ENCODE measurements around the gene GALNT1.

Gene GALNT1

GRCh38 chr18:35695803-35696202 lies 114.3 kb downstream of the GALNT1 start:
- H3K4me3 ChIP-seq (ENCODE audit: low read depth, low read length), result no peak overlapping the region
- TF ChIP-seq, protein P1, sequence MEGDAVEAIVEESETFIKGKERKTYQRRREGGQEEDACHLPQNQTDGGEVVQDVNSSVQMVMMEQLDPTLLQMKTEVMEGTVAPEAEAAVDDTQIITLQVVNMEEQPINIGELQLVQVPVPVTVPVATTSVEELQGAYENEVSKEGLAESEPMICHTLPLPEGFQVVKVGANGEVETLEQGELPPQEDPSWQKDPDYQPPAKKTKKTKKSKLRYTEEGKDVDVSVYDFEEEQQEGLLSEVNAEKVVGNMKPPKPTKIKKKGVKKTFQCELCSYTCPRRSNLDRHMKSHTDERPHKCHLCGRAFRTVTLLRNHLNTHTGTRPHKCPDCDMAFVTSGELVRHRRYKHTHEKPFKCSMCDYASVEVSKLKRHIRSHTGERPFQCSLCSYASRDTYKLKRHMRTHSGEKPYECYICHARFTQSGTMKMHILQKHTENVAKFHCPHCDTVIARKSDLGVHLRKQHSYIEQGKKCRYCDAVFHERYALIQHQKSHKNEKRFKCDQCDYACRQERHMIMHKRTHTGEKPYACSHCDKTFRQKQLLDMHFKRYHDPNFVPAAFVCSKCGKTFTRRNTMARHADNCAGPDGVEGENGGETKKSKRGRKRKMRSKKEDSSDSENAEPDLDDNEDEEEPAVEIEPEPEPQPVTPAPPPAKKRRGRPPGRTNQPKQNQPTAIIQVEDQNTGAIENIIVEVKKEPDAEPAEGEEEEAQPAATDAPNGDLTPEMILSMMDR (IDR thresholded peaks at IDR 0.05; ENCODE audit: low read depth, low read length), result no peak

DNA sequence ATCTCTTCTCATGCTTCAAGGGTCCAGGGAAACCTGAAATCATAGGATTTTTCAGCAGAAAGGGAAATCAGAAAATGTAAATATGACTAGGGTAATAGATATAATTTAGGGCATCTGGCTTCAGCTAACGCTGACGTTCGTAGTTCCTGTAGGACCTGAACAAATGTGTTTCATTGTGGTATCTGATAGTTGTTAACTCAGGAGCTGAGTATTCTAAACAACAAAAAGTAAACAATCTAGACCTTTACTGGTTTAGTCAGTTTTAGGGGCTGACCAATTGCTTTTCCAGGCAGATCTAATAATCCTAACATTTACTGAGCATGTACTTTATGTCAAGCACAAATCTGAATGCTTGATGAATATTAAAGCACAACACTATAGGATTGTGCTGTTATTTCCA lies 114.8 kb downstream of the GALNT1 start:
- H3K4me3 ChIP-seq (ENCODE audit: low read depth, low read length), result no peak overlapping the region
- TF ChIP-seq, protein P1 (IDR thresholded peaks at IDR 0.05; ENCODE audit: low read depth, low read length), result no peak

- H3K4me3 ChIP-seq (ENCODE audit: low read depth, low read length), result no peak overlapping the region
- TF ChIP-seq, protein P1 (IDR thresholded peaks at IDR 0.05; ENCODE audit: low read depth, low read length), result no peak
Observed at GRCh38 chr18:35697869-35698268, 116.3 kb downstream of the GALNT1 start.

- TF ChIP-seq, protein P1 (IDR thresholded peaks at IDR 0.05; ENCODE audit: low read depth, low read length), result no peak
- H3K4me3 ChIP-seq (ENCODE audit: low read depth, low read length), result no peak overlapping the region
Observed at GRCh38 chr18:35703043-35703688, 121.6 kb downstream of the GALNT1 start.

GRCh38 chr18:35705988-35706387 lies 124.4 kb downstream of the GALNT1 start:
- TF ChIP-seq, protein P1 (IDR thresholded peaks at IDR 0.05; ENCODE audit: low read depth, low read length), result no peak
- no peak overlapping the region for H3K4me3 ChIP-seq (ENCODE audit: low read depth, low read length)

DNA sequence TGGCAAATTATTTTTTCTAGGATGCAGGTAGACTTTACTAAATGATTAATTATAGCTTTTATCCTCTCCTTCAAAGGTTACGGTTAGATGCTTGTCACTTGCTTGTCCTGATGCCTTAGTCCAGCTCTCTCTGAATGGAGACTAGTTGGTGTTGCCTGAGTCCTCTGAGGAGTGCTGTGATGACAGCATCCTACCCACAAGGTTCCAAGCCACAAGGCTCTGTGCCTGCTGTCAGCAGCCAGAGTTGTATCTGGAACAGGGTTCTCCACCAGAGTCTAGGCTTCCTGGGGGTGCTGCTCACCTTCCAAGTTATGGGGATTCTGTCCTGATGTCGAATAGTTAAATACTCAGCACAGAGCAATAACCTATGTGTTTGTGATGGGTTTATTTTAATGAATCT lies 125.7 kb downstream of the GALNT1 start:
- TF ChIP-seq, protein P1 (IDR thresholded peaks at IDR 0.05; ENCODE audit: low read depth, low read length), result no peak
- no peak overlapping the region for H3K4me3 ChIP-seq (ENCODE audit: low read depth, low read length)

DNA sequence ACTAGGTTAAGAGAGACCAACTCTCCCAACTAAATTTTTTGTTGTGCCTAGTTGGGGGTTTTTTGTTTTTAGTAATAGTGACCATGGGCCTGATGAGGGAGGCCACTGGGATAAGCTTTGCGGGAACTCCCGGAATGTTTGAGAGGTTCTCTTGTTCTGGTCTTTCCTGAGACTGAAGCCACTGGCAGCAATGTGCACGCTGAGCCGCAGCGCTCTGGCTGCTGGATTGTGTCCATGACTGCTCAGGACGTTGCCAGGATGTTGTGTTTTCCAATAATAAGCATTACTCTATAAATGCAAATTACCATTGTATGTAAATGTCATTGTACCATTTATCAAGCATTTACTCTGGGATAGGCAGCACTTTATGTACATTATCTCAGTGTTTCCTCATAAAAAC lies 126.1 kb downstream of the GALNT1 start:
- TF ChIP-seq, protein P1 (IDR thresholded peaks at IDR 0.05; ENCODE audit: low read depth, low read length), result no peak
- no peak overlapping the region for H3K4me3 ChIP-seq (ENCODE audit: low read depth, low read length)
